ENCODE results near the gene SDK1.

The SDK1 gene

DNA sequence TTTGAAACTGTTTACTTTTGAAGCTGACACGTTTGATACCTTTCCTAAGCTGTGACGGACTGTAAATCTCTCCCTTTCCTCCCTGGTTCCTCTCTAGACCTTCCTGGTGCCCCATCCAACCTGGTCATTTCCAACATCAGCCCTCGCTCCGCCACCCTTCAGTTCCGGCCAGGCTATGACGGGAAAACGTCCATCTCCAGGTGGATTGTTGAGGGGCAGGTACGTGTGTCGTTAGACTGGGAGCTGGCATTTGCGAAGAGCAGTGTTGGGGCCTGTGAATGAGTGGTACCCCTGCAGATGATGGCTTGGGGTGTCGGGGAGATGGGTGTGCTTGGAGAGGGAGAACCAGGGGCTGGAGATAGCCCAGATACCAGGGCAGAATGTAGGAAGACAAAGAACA is 778.3 kb downstream of the SDK1 start:
- no peak overlapping the region for H3K27ac ChIP-seq
- TF ChIP-seq ZFX (IDR thresholded peaks at IDR 0.05): no peak
- TF ChIP-seq, protein P1, sequence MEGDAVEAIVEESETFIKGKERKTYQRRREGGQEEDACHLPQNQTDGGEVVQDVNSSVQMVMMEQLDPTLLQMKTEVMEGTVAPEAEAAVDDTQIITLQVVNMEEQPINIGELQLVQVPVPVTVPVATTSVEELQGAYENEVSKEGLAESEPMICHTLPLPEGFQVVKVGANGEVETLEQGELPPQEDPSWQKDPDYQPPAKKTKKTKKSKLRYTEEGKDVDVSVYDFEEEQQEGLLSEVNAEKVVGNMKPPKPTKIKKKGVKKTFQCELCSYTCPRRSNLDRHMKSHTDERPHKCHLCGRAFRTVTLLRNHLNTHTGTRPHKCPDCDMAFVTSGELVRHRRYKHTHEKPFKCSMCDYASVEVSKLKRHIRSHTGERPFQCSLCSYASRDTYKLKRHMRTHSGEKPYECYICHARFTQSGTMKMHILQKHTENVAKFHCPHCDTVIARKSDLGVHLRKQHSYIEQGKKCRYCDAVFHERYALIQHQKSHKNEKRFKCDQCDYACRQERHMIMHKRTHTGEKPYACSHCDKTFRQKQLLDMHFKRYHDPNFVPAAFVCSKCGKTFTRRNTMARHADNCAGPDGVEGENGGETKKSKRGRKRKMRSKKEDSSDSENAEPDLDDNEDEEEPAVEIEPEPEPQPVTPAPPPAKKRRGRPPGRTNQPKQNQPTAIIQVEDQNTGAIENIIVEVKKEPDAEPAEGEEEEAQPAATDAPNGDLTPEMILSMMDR (conservative IDR thresholded peaks at IDR 0.05): no peak

DNA sequence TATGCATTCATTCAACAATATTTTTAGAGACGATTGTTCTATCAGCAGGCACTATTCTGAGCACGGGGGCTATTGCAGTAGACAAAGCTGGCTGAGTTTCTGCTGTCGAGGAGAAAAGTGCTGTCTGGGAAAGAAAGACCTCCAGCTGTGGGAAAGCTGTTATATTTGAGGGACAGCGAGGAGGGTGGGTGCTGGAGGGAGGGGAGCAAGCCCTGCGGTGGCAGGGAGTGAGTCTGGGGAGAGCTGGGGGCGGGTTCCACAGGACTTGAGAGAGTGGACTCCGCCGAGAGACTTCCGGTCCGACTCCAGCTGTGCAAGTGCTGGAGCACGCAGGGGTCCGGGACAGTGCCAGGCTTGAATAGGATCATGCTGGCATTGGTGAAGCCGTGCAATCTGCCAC is 778.9 kb downstream of the SDK1 start:
- TF ChIP-seq, protein P1 (conservative IDR thresholded peaks at IDR 0.05): no peak
- no peak for TF ChIP-seq ZFX (IDR thresholded peaks at IDR 0.05)
- H3K27ac ChIP-seq: no peak overlapping the region

DNA sequence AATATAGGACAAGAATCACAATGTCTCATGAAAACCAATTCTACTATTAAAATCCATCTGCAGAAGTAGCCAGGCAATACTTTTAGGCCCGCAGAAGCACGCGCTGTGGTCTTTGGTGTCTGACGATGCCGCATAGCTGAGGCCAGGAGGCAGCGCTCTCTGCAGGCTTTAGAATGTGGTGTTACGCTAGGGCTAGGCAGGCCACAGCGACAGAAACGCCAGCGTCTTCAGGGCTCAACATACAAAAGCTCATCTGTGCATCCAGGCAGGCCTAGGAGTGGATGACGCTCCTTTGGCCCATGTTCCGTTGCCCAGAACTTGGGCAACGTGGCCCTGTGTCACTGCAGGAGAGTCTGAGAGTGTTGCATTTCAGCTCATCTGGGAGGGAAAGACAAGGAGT is 779.9 kb downstream of the SDK1 start:
- no peak overlapping the region for H3K27ac ChIP-seq
- TF ChIP-seq, protein P1 (conservative IDR thresholded peaks at IDR 0.05): no peak
- TF ChIP-seq ZFX (IDR thresholded peaks at IDR 0.05): no peak

DNA sequence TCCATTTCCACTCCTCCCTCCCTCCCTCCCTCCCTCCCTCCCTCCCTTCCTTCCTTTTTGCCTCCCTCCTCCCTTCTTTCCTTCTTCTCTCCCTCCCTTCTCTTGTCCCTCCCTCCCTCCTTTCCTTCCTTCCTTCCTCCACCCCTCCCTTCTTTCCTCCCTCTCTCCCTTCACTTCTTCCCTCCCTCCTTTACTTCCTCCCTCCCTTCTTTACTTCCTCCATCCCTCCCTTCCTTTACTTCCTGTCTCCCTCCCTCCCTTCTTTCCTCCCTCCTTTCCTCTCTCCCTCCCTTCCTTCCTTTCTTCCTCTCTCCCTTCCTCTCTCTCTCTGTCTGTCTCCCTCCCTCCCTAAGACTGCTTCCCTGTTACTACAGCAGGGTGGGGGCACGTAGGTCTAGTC is 782.5 kb downstream of the SDK1 start:
- H3K27ac ChIP-seq: no peak overlapping the region
- no peak for TF ChIP-seq ZFX (IDR thresholded peaks at IDR 0.05)
- TF ChIP-seq, protein P1 (conservative IDR thresholded peaks at IDR 0.05): no peak

DNA sequence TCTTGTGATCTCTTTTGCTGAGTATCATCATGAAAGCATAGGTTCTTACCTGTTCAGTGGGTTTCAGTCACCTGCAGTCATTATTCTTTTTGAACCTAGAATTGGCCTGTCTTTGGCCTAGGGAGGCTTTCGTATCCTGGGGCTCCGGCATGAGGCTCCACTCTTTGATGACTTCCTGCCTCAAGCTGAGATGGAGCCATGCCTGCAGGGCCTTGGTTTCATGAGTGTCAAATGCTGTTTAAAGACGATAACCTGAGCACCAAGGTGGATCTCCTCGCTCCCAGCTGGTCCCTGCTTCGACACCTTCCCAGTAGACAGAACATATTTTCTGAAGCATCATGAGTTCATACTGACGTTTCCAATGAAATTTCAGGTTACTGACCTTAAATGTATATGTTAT is 783.2 kb downstream of the SDK1 start:
- TF ChIP-seq, protein P1 (conservative IDR thresholded peaks at IDR 0.05): no peak
- no peak for TF ChIP-seq ZFX (IDR thresholded peaks at IDR 0.05)
- H3K27ac ChIP-seq: no peak overlapping the region

DNA sequence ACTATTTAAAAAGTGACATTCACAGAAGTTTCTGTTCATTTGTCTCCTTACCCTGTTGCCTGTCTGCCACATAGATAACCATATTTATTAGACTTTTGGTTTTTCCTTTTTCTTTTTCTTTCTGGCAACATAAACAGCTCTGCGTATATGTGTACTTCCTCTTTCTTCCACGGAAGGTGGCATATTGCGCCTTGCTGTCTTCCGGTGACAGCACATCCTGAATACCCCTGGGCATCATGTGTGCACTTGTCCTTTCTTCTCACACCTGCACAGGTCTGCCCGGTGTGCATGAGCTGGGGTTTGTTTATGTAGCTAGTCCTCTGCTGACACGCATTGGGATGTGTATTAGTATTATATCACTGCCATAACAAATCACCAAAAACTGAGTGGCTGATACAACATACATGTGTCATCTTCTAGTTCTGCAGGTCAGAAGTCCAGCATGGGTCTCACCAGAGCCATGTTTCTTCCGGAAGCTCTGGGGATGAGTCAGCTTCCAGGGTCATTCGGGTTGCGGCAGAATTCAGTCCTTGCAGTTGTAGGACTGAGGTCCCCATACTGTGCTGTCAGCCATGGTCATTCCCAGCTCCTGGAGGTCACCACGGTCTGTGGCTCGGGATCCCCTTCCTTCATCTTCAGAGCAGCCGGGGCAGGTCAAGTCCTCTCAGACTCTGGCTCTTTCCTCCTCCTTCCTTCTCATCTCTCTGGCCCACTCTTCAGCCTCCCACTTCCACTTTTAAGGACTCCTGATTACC is 785.1 kb downstream of the SDK1 start:
- H3K27ac ChIP-seq: no peak overlapping the region
- TF ChIP-seq ZFX (IDR thresholded peaks at IDR 0.05): no peak

DNA sequence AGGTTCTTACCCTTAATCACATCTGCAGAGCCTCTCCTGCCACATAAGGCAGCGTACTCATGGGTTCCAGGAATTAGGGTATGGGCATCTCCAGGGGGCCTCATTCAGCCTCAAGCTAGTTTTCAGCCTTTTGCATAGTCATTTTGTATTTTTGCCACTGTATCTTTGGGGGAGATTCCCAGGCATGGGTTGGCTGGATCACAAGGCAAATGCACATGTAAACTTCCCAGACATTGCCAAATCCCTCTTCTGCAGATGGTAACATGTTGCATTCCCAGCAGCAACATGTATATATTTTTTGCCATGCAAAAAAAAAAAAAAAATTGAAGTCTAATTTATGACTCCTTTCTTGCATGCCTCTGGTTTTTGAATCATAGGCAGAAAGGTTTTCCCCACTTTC is 785.7 kb downstream of the SDK1 start:
- no peak overlapping the region for H3K27ac ChIP-seq
- TF ChIP-seq, protein P1 (conservative IDR thresholded peaks at IDR 0.05): no peak
- TF ChIP-seq ZFX (IDR thresholded peaks at IDR 0.05): no peak

DNA sequence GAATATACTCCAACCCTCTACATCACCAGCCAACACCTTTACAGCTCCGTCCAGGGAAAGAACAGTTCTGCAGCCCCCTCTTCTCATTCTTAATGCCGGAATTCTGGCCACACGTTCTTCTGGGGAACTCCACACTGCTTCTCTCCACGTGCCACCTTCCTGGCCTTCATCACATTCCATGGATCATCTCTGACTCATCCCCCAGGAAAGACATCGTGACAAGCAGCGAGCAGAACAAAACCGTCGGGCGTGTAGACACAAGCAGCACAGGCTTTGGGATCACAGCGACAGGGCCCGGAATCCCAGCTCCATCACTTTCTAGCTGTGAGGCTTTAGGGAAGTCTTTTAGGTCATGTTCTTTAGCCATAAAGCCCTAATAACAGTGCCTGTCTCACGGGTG is 790.7 kb downstream of the SDK1 start:
- H3K27ac ChIP-seq: no peak overlapping the region
- no peak for TF ChIP-seq ZFX (IDR thresholded peaks at IDR 0.05)
- TF ChIP-seq, protein P1 (conservative IDR thresholded peaks at IDR 0.05): no peak
